ENCODE data around the gene EMC8.

The EMC8 gene

GRCh38 chr16:85733155-85733838 is 66.0 kb downstream of the EMC8 start:
- no peak for DNase-seq (ENCODE audit: low read depth in 1 of 2, low spot score in 1 of 2)

GRCh38 chr16:85731179-85731578 is 68.2 kb downstream of the EMC8 start:
- DNase-seq (ENCODE audit: low read depth in 1 of 2, low spot score in 1 of 2) = no peak

GRCh38 chr16:85730186-85730465 is 69.2 kb downstream of the EMC8 start:
- DNase-seq (ENCODE audit: low read depth in 1 of 2, low spot score in 1 of 2) = no peak

GRCh38 chr16:85729452-85730185 is 69.7 kb downstream of the EMC8 start:
- no peak for DNase-seq (ENCODE audit: low read depth in 1 of 2, low spot score in 1 of 2)

GRCh38 chr16:85728879-85729278 is 70.5 kb downstream of the EMC8 start:
- no peak for DNase-seq (ENCODE audit: low read depth in 1 of 2, low spot score in 1 of 2)
